Activated naive CD8-positive, alpha-beta T cell (primary cell): Measurements from ENCODE around the gene APOBEC3B.
"Not testable (repeated sequence)": the region's sequence is repeated elsewhere in the genome, so short reads cannot be mapped to it uniquely, and the experiment has no call there.

Source experiments
- H3K27ac Mint-ChIP-seq: one replicate; pipeline ENCODE4 v1.8.0; 2021; ENCODE audit warnings: mixed read lengths
- H3K27me3 Mint-ChIP-seq: one replicate; pipeline ENCODE4 v1.8.0; 2021; ENCODE audit warnings: mixed read lengths
- H3K36me3 Mint-ChIP-seq: one replicate; pipeline ENCODE4 v1.8.0; 2021; ENCODE audit warnings: mixed read lengths
- H3K4me1 Mint-ChIP-seq: one replicate; pipeline ENCODE4 v1.8.0; 2021; ENCODE audit warnings: low read depth, mixed read lengths
- H3K4me3 Mint-ChIP-seq: one replicate; pipeline ENCODE4 v1.8.0; 2021; ENCODE audit warnings: mild to moderate bottlenecking, mixed read lengths
- H3K9me3 Mint-ChIP-seq: one replicate; pipeline ENCODE4 v1.8.0; 2021; ENCODE audit warnings: low read depth, mixed read lengths

The APOBEC3B gene

DNA sequence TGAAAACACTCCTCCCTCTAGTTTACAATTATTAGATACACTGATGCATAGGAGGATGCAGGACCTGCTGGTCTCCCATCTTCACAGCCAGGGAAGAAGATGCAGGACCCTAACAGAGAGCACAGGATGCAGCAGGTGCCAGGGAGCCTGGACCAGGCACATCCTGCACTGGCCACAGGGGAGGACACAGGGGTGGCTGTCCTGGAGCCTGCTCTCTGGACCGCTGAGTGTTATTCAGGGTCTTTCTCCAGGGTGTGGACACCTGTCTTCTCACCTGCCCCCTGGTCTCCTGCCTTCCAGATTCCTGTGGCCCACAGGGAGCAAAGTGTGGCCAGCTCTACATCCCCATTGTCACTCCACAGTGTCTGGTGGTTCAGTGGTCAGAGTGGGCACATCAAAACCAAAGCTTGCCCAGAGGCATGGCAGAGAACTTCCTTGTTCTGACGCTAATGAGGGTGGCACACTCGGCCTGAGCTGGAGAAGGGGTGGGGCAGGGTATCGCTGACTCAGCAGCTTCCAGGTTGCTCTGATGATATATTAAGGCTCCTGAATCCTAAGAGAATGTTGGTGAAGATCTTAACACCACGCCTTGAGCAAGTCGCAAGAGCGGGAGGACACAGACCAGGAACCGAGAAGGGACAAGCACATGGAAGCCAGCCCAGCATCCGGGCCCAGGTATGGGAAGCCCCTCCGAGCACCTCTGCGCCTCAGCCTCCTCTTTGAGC lies 24.9 kb upstream of the APOBEC3B start, which contains the start of gene APOBEC3A:
TSS of gene APOBEC3A (plus strand) at position 564 of the 725 bp plus-strand sequence. CDS start at position 647, 83 bp downstream.
- Mint-ChIP-seq H3K4me3 (no peak within 1 kb of the TSS), H3K4me1 (peaks cover 14% of the 10 kb centered on the region), H3K27ac (no peak within 1 kb of the TSS), H3K9me3 (no peaks in the 10 kb centered on the region), H3K27me3 (peaks cover 1% of the 10 kb centered on the region), H3K36me3 (no peaks in the 10 kb centered on the region)

- H3K4me3 Mint-ChIP-seq: no peak overlapping the region
- no peaks in the 10 kb centered on the region for H3K9me3 Mint-ChIP-seq
- no peak overlapping the region for H3K27ac Mint-ChIP-seq
- H3K36me3 Mint-ChIP-seq: no peaks in the 10 kb centered on the region
- peaks cover 1% of the 10 kb centered on the region for H3K27me3 Mint-ChIP-seq
- peaks cover 9% of the 10 kb centered on the region for H3K4me1 Mint-ChIP-seq
Measured at GRCh38 chr22:38957808-38958650, 24.1 kb upstream of the APOBEC3B start.

- H3K27ac Mint-ChIP-seq: not testable (repeated sequence)
Measured at GRCh38 chr22:38958651-38958943, 23.6 kb upstream of the APOBEC3B start.

DNA sequence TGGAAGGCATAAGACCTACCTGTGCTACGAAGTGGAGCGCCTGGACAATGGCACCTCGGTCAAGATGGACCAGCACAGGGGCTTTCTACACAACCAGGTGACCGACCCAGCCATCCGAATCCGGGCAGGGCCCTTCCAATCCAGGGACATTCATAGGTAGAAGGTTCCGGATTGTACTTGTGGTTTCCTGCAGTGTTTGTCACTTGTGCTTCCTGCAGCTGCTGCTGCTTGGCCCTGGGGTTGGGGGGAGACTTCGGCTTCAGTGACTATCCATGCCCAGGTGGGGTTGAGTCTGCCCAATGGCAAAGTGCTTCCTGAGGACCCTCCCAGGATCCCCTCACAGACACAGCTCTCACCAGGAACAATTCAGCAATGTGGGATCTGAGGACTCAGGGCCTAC lies 22.6 kb upstream of the APOBEC3B start:
- Mint-ChIP-seq H3K27ac (no peak overlapping the region), H3K9me3 (no peaks in the 10 kb centered on the region), H3K4me3 (no peak overlapping the region), H3K4me1 (peaks cover 4% of the 10 kb centered on the region), H3K27me3 (peaks cover 1% of the 10 kb centered on the region), H3K36me3 (no peaks in the 10 kb centered on the region)

More at GRCh38 chr22:38958651-38958943, 23.6 kb upstream of the APOBEC3B start:
- H3K4me1 Mint-ChIP-seq, H3K36me3 Mint-ChIP-seq, H3K27me3 Mint-ChIP-seq, H3K9me3 Mint-ChIP-seq, H3K4me3 Mint-ChIP-seq: not testable (repeated sequence)

GRCh38 chr22:38960673-38961072 lies 21.5 kb upstream of the APOBEC3B start:
- H3K9me3 Mint-ChIP-seq, H3K27ac Mint-ChIP-seq, H3K4me3 Mint-ChIP-seq, H3K27me3 Mint-ChIP-seq, H3K36me3 Mint-ChIP-seq, H3K4me1 Mint-ChIP-seq: not testable (repeated sequence)

DNA sequence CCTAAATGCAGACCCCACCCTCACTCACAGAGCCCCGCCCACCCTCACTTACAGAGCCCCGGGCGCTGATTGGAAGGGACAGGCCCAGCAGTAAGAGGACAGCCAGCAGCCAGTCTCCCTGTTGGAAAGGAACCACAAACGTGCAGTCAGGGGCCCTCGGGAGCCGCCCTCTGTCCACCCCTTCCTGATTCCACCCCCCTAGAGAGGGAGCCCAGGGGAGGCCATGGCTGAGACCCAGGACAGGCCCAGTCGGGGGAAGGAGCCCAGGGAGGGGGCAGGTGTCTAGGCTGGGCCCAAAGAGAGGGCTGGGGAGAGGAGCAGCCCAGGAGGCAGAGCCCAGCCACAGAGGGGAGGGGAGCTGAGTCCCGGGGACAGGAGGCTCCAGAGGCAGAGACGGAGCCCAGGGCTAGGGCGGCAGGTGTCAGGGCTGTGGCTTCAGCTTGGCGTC lies 18.8 kb upstream of the APOBEC3B start:
- H3K9me3 Mint-ChIP-seq, H3K36me3 Mint-ChIP-seq, H3K27ac Mint-ChIP-seq, H3K4me3 Mint-ChIP-seq, H3K4me1 Mint-ChIP-seq, H3K27me3 Mint-ChIP-seq: not testable (repeated sequence)

DNA sequence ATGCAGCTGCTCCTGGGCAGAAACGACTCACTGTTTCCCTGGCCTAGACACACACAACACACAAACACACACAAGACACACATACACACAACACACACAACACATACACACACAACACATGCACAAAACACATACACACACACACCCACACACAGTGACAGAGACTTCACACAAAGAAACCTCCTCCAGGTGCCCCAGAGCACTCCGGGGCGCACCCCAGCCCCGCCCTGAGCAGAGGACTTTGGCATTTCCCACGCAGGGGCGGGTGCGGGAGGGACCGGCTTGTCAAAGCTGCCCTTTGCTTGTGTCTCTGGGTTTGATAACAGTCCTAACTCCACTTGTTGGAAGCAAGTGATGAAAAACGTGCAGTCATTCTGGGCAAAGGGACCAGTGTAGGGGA lies 18.3 kb upstream of the APOBEC3B start:
- Mint-ChIP-seq H3K27me3 (no peaks in the 10 kb centered on the region), H3K4me3 (no peak overlapping the region), H3K27ac (no peak overlapping the region), H3K4me1 (peaks cover 2% of the 10 kb centered on the region), H3K36me3 (no peaks in the 10 kb centered on the region), H3K9me3 (no peaks in the 10 kb centered on the region)

DNA sequence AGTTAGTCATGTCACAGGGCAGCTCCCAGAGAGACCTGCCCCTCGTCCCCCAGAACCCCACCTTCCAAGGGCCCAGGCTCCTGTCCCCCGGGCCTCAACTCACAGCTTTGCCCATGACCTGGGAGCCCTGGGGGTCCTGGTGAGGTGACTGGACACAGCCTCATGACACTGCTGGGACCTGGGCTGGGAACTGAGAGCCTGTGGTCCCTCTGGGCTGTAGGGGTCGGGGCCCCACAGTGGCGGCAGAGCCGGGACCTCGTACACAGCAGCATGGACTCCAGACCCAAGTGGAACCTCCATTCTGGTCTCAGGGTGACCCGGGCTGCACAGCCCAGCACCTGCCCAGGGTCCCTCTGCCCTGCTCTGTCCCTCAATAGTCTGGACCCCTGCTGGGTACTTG lies 17.8 kb upstream of the APOBEC3B start:
- Mint-ChIP-seq H3K4me3 (no peak overlapping the region), H3K27ac (no peak overlapping the region)

GRCh38 chr22:38964989-38965388 lies 17.2 kb upstream of the APOBEC3B start:
- Mint-ChIP-seq H3K4me1 (no peaks in the 10 kb centered on the region), H3K9me3 (no peaks in the 10 kb centered on the region), H3K27ac (peak overlapping the region; percentile 10), H3K36me3 (no peaks in the 10 kb centered on the region), H3K27me3 (no peaks in the 10 kb centered on the region), H3K4me3 (no peak overlapping the region)

More for the DNA sequence above, 17.8 kb upstream of the APOBEC3B start:
- H3K36me3 Mint-ChIP-seq: no peaks in the 10 kb centered on the region
- no peaks in the 10 kb centered on the region for H3K27me3 Mint-ChIP-seq
- H3K9me3 Mint-ChIP-seq: no peaks in the 10 kb centered on the region
- peaks cover 2% of the 10 kb centered on the region for H3K4me1 Mint-ChIP-seq

DNA sequence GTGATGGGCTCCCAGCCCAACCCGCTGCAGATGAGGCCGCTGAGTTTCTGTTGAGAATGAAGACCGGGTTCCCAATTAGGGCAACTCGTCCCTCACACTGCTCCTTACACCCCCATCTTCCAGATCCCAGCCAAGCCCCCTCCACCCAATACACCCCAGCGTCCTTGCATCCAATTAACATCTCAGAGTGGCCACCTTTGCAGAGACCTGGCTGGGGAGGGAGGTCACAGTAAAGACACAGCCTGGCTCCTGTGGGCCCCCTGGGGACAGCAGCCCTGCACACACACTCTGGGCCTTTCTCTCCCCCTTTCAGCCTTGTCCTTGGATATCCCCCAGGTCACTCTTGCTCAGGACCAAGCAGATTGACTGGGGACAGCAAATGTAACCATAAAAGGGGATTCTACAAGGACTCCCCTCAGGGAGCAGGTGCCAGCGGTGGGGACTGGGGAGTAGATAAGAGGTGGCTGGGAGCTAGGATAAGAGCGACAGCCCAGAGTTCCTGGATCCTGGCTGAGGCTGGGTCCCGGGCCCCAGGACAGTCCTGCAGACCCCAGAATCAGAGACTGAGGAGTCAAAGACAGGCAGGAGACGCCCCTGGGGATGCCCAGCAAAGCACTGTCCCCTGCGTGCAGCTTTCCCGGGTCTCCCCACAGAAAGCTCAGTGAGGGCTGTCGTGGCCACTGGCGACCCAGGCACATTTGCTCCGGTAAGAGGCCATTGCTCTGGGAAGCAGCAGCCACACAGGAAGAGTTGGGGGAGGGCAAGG lies 16.4 kb upstream of the APOBEC3B start:
- no peaks in the 10 kb centered on the region for H3K36me3 Mint-ChIP-seq
- no peak overlapping the region for H3K27ac Mint-ChIP-seq
- no peak overlapping the region for H3K4me3 Mint-ChIP-seq
- H3K4me1 Mint-ChIP-seq: no peaks in the 10 kb centered on the region
- H3K27me3 Mint-ChIP-seq: peaks cover 4% of the 10 kb centered on the region
- no peaks in the 10 kb centered on the region for H3K9me3 Mint-ChIP-seq

GRCh38 chr22:38966380-38966702 lies 15.8 kb upstream of the APOBEC3B start:
- H3K36me3 Mint-ChIP-seq: no peaks in the 10 kb centered on the region
- H3K27me3 Mint-ChIP-seq: peaks cover 4% of the 10 kb centered on the region
- H3K4me3 Mint-ChIP-seq: no peak overlapping the region
- no peaks in the 10 kb centered on the region for H3K4me1 Mint-ChIP-seq
- no peak overlapping the region for H3K27ac Mint-ChIP-seq
- H3K9me3 Mint-ChIP-seq: no peaks in the 10 kb centered on the region

DNA sequence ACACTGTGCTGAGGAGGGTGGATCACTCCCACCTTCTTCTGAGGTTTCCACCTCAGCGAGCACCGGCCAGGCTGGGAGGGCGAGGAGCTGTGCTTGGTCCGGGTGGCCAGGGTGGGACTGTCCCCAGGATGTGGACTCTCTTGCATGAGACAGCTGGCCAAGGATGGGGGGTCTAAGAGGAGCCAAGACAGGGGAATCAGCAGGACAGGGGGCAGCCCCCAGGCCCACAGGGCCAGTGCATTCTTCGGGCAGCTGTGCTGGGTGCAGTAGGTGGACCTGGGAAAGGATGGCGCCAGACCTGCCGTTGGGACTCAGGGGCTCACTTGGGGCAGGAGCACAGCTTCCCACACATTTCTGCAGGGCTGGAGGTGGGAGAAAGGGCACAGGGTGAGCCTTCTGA lies 15.2 kb upstream of the APOBEC3B start:
- no peak overlapping the region for H3K27ac Mint-ChIP-seq
- H3K27me3 Mint-ChIP-seq: peaks cover 8% of the 10 kb centered on the region
- no peaks in the 10 kb centered on the region for H3K36me3 Mint-ChIP-seq

GRCh38 chr22:38967451-38968450 lies 14.4 kb upstream of the APOBEC3B start:
- Mint-ChIP-seq H3K27ac (no peak overlapping the region), H3K36me3 (no peaks in the 10 kb centered on the region), H3K4me1 (no peaks in the 10 kb centered on the region), H3K9me3 (no peaks in the 10 kb centered on the region), H3K4me3 (no peak overlapping the region), H3K27me3 (peaks cover 9% of the 10 kb centered on the region)

More for the DNA sequence above, 15.2 kb upstream of the APOBEC3B start:
- Mint-ChIP-seq H3K4me1 (no peaks in the 10 kb centered on the region), H3K4me3 (no peak overlapping the region), H3K9me3 (no peaks in the 10 kb centered on the region)

DNA sequence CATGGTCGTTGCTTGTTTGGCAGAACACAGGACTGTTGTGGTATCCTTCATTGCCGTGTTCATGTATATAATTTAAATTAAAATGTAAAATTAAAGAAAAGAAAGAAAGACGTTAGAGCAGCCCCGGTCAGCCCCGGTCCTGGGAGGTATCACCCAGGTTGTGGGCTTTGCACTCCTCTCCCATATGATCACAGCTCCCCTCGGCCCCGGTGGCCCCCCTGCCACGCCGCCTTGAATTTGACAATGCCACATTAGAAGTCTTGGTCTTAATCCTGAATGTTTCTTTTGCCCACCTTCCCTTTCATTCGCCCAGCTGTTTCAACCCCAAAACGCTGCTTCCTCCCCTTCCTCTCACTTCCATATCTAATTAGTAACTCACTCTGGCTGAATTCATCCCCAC lies 13.3 kb upstream of the APOBEC3B start:
- Mint-ChIP-seq H3K4me3 (no peak overlapping the region), H3K4me1 (no peaks in the 10 kb centered on the region), H3K9me3 (no peaks in the 10 kb centered on the region), H3K27me3 (peaks cover 9% of the 10 kb centered on the region), H3K27ac (no peak overlapping the region), H3K36me3 (no peaks in the 10 kb centered on the region)
